Ascending aorta (tissue), 2 donors: ENCODE data around the gene TPTE2. TPM values are rescaled to one million over a fixed set of nuclear protein-coding genes. Genes with fewer than 3 reads are reported as not detected.
"Not testable (repeated sequence)": the region's sequence is repeated elsewhere in the genome, so short reads cannot be mapped to it uniquely, and the experiment has no call there.

Source experiments
- DNase-seq, 2 donors: peaks; one replicate each; pipeline ENCODE4 v3.0.0-alpha.2; 2019; ENCODE audit warnings: low spot score in 2 of 2
- H3K27ac ChIP-seq, 2 donors: fragments of 200-600 bp; sonication (generic); one replicate each; pipeline ENCODE4 v1.5.1; 2016 to 2017; ENCODE audit warnings: mild to moderate bottlenecking in 1 of 2
- H3K27me3 ChIP-seq: fragments of 200-600 bp; sonication (generic); one replicate; pipeline ENCODE4 v1.5.1; 2017
- H3K36me3 ChIP-seq, 2 donors: fragments of 200-600 bp; sonication (generic); one replicate each; pipeline ENCODE4 v1.5.1; 2016
- H3K4me1 ChIP-seq, 2 donors: fragments of 200-600 bp; sonication (generic); one replicate each; pipeline ENCODE4 v1.5.1; 2016 to 2017; ENCODE audit warnings: mild to moderate bottlenecking in 1 of 2
- H3K4me3 ChIP-seq, 2 donors: fragments of 200-600 bp; sonication (generic); one replicate each; pipeline ENCODE4 v1.5.1; 2016 to 2017; ENCODE audit warnings: mild to moderate bottlenecking in 1 of 2
- H3K9me3 ChIP-seq, 2 donors: fragments of 200-600 bp; sonication (generic); one replicate each; pipeline ENCODE4 v1.5.1; 2016
- intact Hi-C: fragments of 100-400 bp; cut with DNase I; formaldehyde crosslinking; loops from one replicate; pipeline ENCODE4 v1.15.1; 2023
- total RNA-seq: library from RNA; depleted of rRNA; stranded (reverse); fragments of >200 nt; gene quantifications from one replicate; pipeline ENCODE4 v1.1.0, GENCODE V29; 2016
- TF ChIP-seq, protein P1 (sequence below), 3 experiments: fragments of 200-600 bp in 2 of 3; fragments of 450-650 bp in 1 of 3; sonication (generic) in 2 of 3; IDR thresholded peaks; one replicate each; pipeline ENCODE4 v1.5.1; 2016 to 2019; ENCODE audit warnings: antibody characterized with exemption in 3 of 3, mild to moderate bottlenecking in 1 of 3, moderate library complexity in 1 of 3

Gene TPTE2
- total RNA-seq, 1 donor from 2014 or later, result not detected

DNA sequence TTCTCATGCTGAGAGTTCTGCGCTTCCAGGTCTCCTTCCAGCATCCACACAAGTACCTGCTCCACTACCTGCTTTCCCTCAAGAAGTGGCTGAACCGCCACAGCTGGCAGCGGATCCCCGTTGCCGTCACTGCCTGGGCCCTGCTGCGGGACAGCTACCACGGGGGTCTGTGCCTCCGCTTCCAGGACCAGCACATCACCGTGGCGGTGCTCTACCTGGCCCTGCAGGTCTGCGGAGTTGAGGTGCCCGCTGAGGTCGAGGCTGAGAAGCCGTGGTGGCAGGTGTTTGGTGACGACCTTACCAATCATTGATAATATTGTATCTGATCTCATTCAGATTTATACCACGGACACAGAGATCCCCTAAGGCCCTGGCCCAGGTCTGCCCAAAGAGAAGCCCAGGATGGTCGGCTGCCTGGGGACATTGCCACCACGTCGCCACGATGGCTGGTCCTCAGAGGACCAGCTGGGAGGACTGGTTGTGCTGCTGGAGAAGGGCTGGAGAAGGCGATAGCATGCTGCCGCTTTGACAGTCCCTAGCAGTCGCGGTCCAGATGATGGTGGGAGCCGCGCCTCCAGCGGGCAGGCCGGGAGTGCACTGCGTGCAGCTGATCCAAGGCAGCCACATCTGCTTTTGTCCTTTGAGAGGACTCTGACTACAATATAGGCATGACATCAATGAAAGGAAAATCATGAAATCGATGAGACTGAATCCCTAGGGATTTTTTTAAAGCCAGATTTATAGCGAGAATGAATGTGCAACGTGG lies 178.4 kb downstream of the TPTE2 start:
- H3K4me3 ChIP-seq, DNase-seq, H3K27me3 ChIP-seq, H3K4me1 ChIP-seq, intact Hi-C loops, H3K36me3 ChIP-seq, H3K27ac ChIP-seq, H3K9me3 ChIP-seq: not testable (repeated sequence)

GRCh38 chr13:19382111-19382510 lies 179.2 kb downstream of the TPTE2 start:
- DNase-seq, result no peak
- intact Hi-C loops, result no loop called here
- no peaks in the 10 kb centered on the region for H3K4me1 ChIP-seq
- TF ChIP-seq, protein P1, sequence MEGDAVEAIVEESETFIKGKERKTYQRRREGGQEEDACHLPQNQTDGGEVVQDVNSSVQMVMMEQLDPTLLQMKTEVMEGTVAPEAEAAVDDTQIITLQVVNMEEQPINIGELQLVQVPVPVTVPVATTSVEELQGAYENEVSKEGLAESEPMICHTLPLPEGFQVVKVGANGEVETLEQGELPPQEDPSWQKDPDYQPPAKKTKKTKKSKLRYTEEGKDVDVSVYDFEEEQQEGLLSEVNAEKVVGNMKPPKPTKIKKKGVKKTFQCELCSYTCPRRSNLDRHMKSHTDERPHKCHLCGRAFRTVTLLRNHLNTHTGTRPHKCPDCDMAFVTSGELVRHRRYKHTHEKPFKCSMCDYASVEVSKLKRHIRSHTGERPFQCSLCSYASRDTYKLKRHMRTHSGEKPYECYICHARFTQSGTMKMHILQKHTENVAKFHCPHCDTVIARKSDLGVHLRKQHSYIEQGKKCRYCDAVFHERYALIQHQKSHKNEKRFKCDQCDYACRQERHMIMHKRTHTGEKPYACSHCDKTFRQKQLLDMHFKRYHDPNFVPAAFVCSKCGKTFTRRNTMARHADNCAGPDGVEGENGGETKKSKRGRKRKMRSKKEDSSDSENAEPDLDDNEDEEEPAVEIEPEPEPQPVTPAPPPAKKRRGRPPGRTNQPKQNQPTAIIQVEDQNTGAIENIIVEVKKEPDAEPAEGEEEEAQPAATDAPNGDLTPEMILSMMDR (IDR thresholded peaks at IDR 0.05), result no peak
- no peak overlapping the region for H3K27ac ChIP-seq
- H3K4me3 ChIP-seq, result no peak overlapping the region
- no peaks in the 10 kb centered on the region for H3K36me3 ChIP-seq
- H3K9me3 ChIP-seq, result no peaks in the 10 kb centered on the region
- H3K27me3 ChIP-seq, result no peaks in the 10 kb centered on the region

Other genes with a start within 250 kb of the TPTE2 start
- 18.5 TPM for gene MPHOSPH8, start 72.1 kb upstream of the TPTE2 start, total RNA-seq
- gene PSPC1, start 221.4 kb upstream of the TPTE2 start, total RNA-seq, result 17.0 TPM